Measurements from ENCODE around the gene GRXCR1. TPM values are rescaled to one million over a fixed set of nuclear protein-coding genes. Genes with fewer than 3 reads are reported as not detected.

The GRXCR1 gene
- total RNA-seq, 1 experiment from 2014 or later = not detected

DNA sequence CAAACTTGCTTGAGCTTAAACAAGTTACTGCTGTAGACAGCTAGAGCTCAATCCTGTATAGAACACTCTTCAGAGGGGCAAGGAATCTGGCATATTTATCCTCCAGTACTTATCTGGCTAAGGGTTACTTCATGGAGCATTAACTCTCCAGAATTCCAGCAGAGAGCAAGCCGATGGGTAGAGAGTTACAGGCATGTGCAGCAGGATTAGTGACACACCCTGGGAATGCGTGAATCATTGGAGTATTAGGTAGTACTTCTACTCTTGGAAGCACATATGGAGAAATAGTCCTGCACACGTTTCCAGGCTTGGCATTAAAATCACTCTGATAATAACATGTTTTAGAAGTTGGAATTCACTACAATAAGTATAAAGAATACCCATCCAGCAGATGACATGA lies 35.4 kb downstream of the GRXCR1 start:
- no peak for DNase-seq (ENCODE audit: low spot score)

DNA sequence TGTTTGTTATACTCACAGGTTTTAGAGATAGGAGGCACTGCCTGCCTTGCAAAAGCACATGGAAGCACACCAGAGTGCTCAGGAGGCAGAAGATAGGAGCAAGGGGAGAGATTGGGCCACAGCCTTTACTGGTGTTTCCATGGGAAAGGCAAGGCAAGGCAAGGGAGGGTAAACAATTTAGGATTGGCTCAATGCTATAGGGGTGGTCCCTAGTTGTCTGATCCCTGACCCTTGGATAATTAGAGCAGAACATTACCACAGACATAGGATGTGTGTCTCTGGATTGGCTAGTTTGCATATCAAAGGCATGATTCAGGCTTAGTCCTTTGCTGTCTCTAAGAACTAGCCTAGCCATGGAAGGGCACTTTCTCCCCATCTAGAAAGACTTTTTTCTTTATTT lies 36.1 kb downstream of the GRXCR1 start:
- no peak for DNase-seq (ENCODE audit: low spot score)

DNA sequence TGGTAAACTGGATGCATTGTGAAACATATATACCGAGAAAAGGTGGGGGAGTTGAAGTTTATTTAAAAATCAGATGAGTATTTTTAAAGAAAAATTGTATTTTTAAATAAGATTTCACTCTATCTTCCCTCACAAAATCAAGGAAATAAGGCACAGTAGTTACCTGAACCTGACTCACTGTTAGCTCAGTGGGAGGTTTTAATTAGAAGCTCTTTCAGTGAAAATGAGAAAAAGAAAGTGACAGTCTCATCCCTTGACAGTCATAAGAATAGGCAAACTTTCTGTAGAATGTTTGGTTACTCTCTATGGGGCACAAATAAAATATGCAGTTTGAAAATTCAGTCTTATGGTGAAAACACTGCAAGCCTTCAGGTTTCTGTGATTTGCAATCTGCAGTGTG lies 49.7 kb downstream of the GRXCR1 start:
- no peak for DNase-seq (ENCODE audit: low spot score)

DNA sequence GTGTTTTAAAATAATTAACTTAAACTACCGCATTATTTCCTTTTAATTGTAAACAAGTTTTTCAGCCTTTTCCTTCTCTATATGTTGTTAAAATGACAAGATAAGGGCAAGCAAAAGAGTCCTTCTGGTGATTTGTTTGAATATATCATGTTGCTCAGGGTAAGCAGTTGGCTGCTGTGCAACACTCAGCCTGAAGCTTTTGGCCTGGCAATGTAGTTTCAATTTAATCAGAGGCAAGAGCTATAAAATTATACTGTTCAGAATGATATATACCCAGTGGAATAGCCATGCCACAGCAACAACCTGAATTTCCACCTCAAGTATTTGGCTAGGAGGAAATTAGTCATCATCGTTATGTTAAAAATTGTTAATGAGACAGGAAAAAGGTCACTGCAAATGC lies 53.4 kb downstream of the GRXCR1 start:
- peak; percentile 19 for DNase-seq (ENCODE audit: low spot score)

DNA sequence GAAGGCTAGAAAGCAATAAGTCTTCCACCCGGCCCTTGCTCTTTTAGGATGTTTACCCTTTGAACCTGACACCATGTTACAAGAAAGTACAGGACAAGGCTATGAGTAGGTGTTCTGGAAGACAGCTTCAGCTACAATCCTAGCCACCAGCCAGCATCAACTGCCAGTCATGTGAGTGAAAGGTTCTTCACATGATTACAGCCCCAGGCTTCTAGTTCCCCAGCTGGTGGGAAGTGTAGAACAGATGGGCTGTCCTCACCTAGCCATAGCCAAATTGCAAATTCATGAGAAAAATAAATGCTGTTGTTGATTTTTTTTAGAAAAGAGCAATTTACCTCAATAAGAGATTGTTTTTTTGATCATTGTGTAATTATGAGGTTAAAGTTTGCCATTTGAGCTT lies 60.8 kb downstream of the GRXCR1 start:
- no peak for DNase-seq (ENCODE audit: low spot score)

DNA sequence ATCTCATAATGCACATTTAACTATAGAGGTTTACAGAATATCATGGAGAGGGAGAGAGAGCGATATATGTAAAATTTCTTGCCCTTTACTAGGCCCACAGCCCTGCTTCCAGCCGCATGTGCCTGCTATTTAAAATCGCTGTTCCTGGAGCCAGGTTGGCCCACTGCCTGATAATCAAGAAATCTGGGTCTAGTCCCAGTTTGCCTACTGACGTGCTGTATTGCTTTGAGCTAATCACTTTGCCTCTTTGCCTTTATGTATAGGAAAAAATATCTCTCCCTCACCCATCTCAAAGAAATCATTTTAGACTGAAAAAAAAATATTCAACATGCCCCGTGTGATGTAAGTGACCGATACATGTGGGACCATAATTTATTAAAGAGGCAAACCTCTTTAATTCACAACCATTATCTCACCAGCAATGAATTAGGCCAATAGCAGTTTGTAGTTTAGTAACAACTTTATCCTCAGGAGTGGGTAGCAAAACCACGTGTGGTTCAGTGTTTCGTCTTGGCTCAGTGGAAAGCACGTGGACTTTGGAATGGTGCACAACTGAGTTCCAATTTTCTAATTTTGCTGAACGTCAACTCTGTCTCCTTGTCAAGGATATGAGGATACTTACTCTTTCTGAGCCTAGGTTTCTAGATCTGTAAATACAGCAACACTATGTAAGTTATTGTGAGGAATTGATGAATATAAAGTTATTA lies 62.6 kb downstream of the GRXCR1 start:
- no peak for DNase-seq (ENCODE audit: low spot score)

DNA sequence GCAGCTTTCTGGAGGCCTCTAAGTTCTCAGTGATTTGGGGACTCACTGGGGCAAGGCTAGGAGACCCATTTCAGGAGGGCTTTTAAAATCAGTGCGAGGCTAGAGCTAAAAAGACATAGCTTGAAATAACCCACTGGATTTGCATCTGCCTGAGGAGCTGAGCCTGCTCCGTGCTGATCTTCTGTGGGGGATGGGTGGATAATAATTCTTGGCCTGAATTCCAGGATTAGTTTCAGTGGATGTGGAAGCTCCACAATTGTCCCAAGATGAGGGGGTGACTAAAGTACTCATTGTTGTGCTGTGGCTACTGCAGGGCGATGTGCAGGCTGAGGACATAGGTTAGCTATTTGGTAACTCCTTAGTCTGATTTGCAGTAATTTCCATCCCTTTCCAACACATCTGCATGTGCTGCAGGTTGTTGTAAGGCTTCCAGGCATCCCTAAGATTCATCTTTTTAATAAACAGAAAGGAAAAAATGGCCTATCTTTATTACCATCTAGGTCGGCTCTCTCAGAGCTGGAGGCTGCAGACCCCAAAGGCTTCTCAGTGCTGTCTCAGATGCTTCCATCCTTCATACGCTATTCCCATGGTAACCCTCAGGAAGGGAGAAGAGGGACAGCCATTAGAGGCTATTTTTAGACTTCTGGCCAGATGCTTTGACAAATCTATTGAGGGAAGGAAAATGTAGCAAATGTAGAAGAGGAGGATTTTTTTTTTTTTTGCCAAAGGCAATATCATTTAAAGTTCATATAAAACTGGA lies 63.4 kb downstream of the GRXCR1 start:
- DNase-seq (ENCODE audit: low spot score) = no peak

DNA sequence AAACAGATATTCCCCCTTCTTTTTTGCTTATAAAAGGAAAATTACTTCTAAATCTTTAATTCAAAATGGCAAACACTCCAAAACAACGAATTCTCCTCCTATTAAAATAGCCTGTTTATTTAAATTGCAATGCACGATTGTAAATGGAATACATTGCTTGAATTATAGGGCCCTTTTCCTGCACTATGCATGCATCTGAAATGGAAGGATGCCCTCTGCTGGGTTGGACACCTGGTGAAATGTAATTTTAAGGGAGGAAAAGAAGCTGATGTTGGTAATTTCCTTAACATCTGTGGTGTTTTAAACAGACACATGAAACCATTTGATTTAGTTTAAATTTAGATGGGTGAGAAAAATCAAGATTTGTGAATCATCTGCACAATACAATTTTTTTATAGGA lies 72.8 kb downstream of the GRXCR1 start:
- peak; percentile 32 for DNase-seq (ENCODE audit: low spot score)

DNA sequence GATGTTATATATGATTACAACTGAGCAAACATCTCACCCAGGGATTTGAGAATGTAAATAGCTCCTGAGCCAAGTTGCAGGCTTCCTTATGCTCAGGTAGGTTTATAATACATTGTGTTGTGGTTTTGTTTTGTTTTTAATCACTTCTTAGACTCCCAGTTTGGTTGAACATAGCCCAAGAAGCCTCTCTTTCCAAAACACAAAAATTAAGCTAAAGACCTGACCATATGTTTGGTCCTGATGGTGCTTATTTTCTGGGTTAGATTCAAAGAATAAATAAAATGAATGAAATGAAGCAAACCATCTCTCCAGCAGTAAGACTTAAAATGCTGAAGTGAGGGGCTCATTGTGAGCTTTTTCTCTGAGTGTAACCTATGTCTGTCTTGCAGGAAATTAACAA lies 93.5 kb downstream of the GRXCR1 start:
- no peak for DNase-seq (ENCODE audit: low spot score)

DNA sequence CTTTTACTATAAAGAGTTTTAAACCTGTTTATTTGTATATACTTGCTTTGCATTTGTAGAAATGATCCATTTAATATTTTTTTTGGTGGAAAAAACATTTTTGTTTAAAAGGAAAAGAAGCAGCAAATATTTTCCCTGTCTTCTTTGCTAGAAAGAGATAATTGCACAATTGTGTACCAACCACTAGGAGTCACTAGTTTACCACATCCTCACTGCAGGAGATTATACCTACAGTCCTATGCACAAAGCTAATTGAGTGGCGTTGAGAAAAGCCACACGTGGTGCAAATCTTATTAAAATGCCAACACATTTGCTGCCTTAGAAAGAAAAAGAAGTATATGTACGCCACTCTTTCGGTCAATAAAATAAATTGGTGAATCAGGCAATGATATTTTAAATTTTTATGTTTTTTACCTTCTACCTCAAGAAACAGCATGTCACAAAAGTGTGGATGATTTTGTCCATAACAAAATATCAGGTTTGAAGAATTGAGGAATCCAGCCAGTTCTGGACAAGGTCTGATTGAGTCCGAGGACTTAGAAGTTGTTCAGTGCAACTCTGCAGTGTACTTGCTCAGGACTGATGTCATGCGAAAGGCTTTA lies 102.9 kb downstream of the GRXCR1 start:
- DNase-seq (ENCODE audit: low spot score) = peak; percentile 23

DNA sequence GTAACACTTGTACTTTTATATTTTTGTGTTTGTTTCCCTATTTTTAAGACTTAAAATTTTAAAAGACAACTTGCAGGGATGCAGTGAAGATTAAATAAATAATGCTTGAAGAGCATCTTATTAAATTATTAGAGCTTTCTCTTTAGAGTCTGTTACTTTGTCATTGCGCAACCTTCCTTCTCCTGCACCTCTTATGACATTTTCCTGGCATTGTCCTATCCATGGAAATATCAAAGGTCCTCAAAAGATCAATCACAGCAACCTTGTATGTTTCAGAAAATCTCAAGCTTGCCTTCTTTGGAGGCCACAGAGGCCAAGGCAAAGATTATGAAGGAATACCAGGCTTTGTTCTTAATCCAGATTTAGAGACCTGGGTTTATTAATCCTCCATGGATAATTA lies 116.3 kb downstream of the GRXCR1 start:
- DNase-seq (ENCODE audit: low spot score) = no peak

DNA sequence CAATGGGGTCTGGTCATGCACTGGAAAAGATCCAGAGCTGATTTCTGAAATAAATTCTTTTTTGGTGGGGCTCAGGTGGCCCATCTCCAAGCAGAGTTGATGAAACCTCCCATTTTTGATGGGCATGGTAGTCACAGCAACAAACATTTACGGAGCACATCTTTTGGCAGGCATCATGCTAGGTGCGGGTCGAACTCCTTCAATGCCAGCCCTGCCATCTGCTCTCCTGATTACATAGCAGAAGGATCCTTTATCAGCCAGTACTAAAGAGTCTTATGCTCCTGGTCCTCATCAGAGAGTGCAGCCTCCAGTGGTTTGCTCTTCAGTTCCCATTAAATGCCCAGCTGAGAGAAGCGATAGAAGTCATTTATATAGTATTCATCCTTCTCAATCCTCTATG lies 121.7 kb downstream of the GRXCR1 start:
- DNase-seq (ENCODE audit: low spot score) = no peak

DNA sequence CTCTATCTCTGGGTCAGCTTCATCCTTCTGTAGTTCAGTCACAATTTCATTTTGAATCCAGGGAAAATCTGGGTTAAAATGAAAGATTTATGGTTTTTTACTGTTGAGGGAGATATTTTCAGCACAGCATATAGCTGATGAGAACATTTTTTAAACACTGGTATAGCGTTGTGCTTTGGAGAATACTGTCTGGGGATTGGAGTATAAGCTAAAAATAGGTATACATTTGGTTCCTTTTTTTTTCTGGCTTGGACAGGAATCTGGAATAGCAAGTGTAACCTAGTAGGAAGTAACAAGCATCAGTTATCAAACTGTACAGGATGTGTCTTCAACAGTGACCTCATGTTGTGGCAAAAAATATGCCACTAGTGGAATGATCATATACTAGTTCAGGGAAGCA lies 149.1 kb downstream of the GRXCR1 start:
- DNase-seq (ENCODE audit: low spot score) = no peak

DNA sequence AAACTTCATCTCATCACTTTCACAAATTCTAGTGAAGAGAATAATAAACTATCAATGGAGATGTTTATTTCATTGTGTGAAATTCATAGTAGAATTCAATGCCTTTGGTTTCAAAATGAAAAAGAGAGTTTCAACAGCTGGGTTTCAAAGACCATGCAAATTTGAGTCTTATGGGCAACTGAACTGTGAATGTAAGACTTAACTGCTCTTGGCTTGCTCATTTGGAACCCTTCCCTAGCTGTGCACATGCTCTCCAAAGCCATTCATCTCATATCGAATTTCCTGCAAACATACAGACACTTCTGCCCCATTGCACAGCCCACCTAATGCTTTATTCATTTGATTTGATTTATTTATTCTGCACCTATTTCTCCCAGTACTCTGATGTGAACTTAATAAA lies 154.5 kb downstream of the GRXCR1 start:
- no peak for DNase-seq (ENCODE audit: low spot score)

DNA sequence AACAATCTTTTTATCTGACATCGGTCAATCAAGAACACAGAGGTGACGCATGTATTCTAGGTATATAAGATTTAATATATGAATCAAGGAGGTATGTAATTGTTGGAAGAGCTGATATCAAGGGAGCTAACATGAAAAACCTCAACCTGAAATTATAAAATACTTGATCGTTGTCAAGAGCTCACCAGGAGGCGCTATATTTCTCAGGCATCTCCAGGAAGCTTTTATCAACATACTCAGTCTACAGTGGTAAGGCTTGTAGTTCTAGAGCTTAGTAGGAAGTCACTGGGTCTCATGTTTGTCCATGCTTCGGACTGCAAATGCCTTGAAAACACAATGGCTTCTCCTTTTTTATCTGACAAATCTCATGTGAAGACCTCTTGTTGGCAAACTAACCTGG lies 156.1 kb downstream of the GRXCR1 start:
- DNase-seq (ENCODE audit: low spot score) = peak; percentile 28

DNA sequence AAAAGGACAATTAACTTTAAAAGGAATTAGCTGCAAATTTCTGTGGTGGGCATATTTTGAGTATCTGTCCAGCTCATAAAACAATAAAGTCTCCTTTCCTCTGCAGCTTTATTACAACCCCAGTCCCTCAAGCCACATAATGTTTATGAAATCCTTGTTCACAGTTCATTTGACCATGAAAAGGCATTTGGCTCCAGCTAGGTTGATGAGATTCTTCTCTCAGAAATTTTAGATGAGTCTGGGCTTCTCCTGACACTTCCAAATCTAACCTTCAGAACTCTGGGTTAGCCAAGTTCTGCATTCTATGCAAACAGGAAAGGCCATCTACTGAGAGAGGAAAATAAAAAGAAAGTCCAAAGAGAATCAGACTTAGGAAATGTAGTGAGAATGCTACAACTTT lies 156.8 kb downstream of the GRXCR1 start:
- DNase-seq (ENCODE audit: low spot score) = no peak

DNA sequence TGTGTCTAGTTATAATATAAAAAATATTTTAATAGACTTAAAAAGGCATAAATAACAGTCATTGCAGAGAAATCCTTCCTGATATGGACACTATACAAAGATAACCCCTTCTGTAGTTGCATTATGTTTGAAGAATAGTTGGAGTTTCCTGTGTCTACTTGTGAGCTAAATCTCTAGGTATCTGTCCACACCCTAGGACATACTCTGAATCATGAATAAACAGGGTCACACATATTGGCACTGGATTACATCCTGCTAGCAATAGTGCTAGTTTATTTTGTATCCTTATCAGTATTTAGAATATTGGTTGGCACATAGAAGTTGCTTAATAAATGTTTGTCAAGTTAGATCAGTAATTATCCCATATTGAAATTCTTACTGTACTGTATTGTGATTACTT lies 173.9 kb downstream of the GRXCR1 start:
- DNase-seq (ENCODE audit: low spot score) = no peak

DNA sequence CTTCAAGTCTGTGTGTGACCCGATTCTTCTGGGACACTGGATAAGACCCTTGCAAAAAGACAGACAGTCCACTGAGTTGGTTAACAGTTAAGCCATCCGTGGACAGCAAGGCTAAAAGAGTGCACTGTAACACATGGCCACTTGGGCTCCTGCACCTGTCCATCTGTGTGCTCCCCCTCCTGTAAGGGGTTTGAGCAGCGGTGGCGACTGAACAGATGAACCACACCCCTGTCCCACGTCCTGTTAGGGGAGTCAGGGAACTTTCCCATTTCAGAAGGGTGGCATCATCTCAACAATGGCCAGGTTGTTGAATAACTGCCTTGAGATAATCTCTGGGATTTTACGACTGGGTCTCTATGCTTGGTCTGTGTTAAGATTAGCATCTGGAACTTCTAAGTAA lies 178.6 kb downstream of the GRXCR1 start:
- DNase-seq (ENCODE audit: low spot score) = no peak

Small RNAs within 50 kb of the gene (small RNA-seq; reads per million reads assigned to genes)
- gene RN7SKP82 = not detected

Other genes with a start within 250 kb of the GRXCR1 start
- gene ATP8A1, start 235.6 kb upstream of the GRXCR1 start, total RNA-seq (2014; rRNA removed; shearing (Covaris generic)) = 0.68 and 0.69 TPM in 2 replicates

Data from HT-29 (cell line).